H9 (cell line): ENCODE measurements around the gene RSPH4A. TPM values are rescaled to one million over a fixed set of nuclear protein-coding genes. Genes with fewer than 3 reads are reported as not detected.

Experiments
- DNase-seq: peaks from one replicate; pipeline ENCODE4 v3.0.0-alpha.2; 2017
- H2AFZ ChIP-seq: one replicate; pipeline ENCODE4 v1.6.1; 2013; ENCODE audit warnings: mild to moderate bottlenecking, low read length, control low read depth, moderate library complexity
- H2AK5ac ChIP-seq: 2 replicates; pipeline ENCODE4 v1.6.1; 2013; ENCODE audit warnings: low read length, control low read depth, mixed read lengths; ENCODE audit not compliant: insufficient read length
- H2BK120ac ChIP-seq: one replicate; pipeline ENCODE4 v1.6.1; 2013; ENCODE audit warnings: low read depth, mild to moderate bottlenecking, low read length, control low read depth, inconsistent platforms; ENCODE audit not compliant: poor library complexity, severe bottlenecking
- H2BK12ac ChIP-seq: 2 replicates; pipeline ENCODE4 v1.6.1; 2013; ENCODE audit warnings: low read length, control low read depth, mixed read lengths, low read depth; ENCODE audit not compliant: insufficient read length
- H2BK15ac ChIP-seq: 2 replicates; pipeline ENCODE4 v1.6.1; 2013; ENCODE audit warnings: low read depth, low read length, control low read depth
- H2BK20ac ChIP-seq: one replicate; pipeline ENCODE4 v1.6.1; 2013; ENCODE audit warnings: low read depth, mild to moderate bottlenecking, low read length, control low read depth, inconsistent platforms; ENCODE audit not compliant: poor library complexity, severe bottlenecking
- H2BK5ac ChIP-seq: 2 replicates; pipeline ENCODE4 v1.6.1; 2013; ENCODE audit warnings: low read length, control low read depth, mixed read lengths; ENCODE audit not compliant: insufficient read length
- H3K14ac ChIP-seq: 2 replicates; pipeline ENCODE4 v1.6.1; 2013; ENCODE audit warnings: low read length, control low read depth; ENCODE audit not compliant: insufficient read depth
- H3K18ac ChIP-seq: 2 replicates; pipeline ENCODE4 v1.6.1; 2013; ENCODE audit warnings: low read depth, mild to moderate bottlenecking, mixed read lengths, low read length, control low read depth; ENCODE audit not compliant: insufficient read length
- H3K23ac ChIP-seq: 2 replicates; pipeline ENCODE4 v1.6.1; 2013; ENCODE audit warnings: low read length, control low read depth, mixed read lengths, low read depth; ENCODE audit not compliant: insufficient read length
- H3K23me2 ChIP-seq: 2 replicates; pipeline ENCODE4 v1.6.1; 2013; ENCODE audit warnings: low read depth, mild to moderate bottlenecking, mixed read lengths, low read length, control low read depth; ENCODE audit not compliant: insufficient read length, poor library complexity, severe bottlenecking
- H3K27ac ChIP-seq: 2 replicates; pipeline ENCODE4 v1.5.1; 2013; ENCODE audit warnings: low read length, control low read depth, mixed read lengths, low read depth; ENCODE audit not compliant: insufficient read length
- H3K27me3 ChIP-seq: 2 replicates; pipeline ENCODE4 v1.6.1; 2013; ENCODE audit warnings: low read length, control low read depth, inconsistent platforms; ENCODE audit not compliant: insufficient read depth
- H3K4ac ChIP-seq: 2 replicates; pipeline ENCODE4 v1.6.1; 2013; ENCODE audit warnings: low read depth, mild to moderate bottlenecking, control low read depth, inconsistent platforms, low read length, moderate library complexity
- H3K4me1 ChIP-seq: 2 replicates; pipeline ENCODE4 v1.6.1; 2013; ENCODE audit warnings: low read length, control low read depth, inconsistent platforms; ENCODE audit not compliant: insufficient read depth
- H3K4me2 ChIP-seq: 2 replicates; pipeline ENCODE4 v1.6.1; 2013; ENCODE audit warnings: low read length, control low read depth, mixed read lengths; ENCODE audit not compliant: insufficient read length, insufficient read depth
- H3K56ac ChIP-seq: 2 replicates; pipeline ENCODE4 v1.6.1; 2013; ENCODE audit warnings: low read depth, mild to moderate bottlenecking, mixed read lengths, low read length, control low read depth; ENCODE audit not compliant: insufficient read length
- H3K79me1 ChIP-seq: 2 replicates; pipeline ENCODE4 v1.6.1; 2013; ENCODE audit warnings: low read depth, mild to moderate bottlenecking, moderate library complexity, low read length, control low read depth, inconsistent platforms; ENCODE audit not compliant: insufficient read depth, poor library complexity, severe bottlenecking
- H3K79me2 ChIP-seq: 2 replicates; pipeline ENCODE4 v1.6.1; 2013; ENCODE audit warnings: low read length, control low read depth, inconsistent platforms; ENCODE audit not compliant: insufficient read depth
- H3K9ac ChIP-seq: 2 replicates; pipeline ENCODE4 v1.6.1; 2013; ENCODE audit warnings: low read length, control low read depth, mixed read lengths; ENCODE audit not compliant: insufficient read length; ENCODE audit errors: extremely low read depth
- H3K9me3 ChIP-seq: one replicate; pipeline ENCODE4 v1.6.1; 2013; ENCODE audit warnings: low read depth, low read length, inconsistent platforms; ENCODE audit not compliant: control insufficient read depth
- H3T11ph ChIP-seq: one replicate; pipeline ENCODE4 v1.6.1; 2013; ENCODE audit warnings: mild to moderate bottlenecking, low read length, control low read depth, inconsistent platforms
- H4K20me1 ChIP-seq: one replicate; pipeline ENCODE4 v1.6.1; 2013; ENCODE audit not compliant: control insufficient read depth, insufficient read length, insufficient read depth
- H4K5ac ChIP-seq: 2 replicates; pipeline ENCODE4 v1.6.1; 2013; ENCODE audit warnings: low read depth, mild to moderate bottlenecking, mixed read lengths, low read length, control low read depth; ENCODE audit not compliant: insufficient read length
- H4K8ac ChIP-seq: replicated peaks from 2 replicates; pipeline ENCODE4 v1.6.1; 2013; ENCODE audit warnings: low read length, control low read depth, mixed read lengths, low read depth; ENCODE audit not compliant: insufficient read length
- H4K91ac ChIP-seq: 2 replicates; pipeline ENCODE4 v1.6.1; 2013; ENCODE audit warnings: low read depth, mild to moderate bottlenecking, moderate library complexity, mixed read lengths, low read length, control low read depth; ENCODE audit not compliant: insufficient read length
- H3K27ac Mint-ChIP-seq, 3 experiments: 2 replicates in 2 of 3; 3 replicates in 1 of 3; pipeline ENCODE4 v1.8.0; 2020 to 2021; ENCODE audit warnings: mixed read lengths in 3 of 3, mild to moderate bottlenecking in 1 of 3, moderate library complexity in 1 of 3
- H3K27me3 Mint-ChIP-seq: 2 replicates; pipeline ENCODE4 v1.8.0; 2021; ENCODE audit warnings: low read depth, mild to moderate bottlenecking, moderate library complexity, mixed read lengths
- H3K36me3 Mint-ChIP-seq, 3 experiments: 2 replicates in 2 of 3; 3 replicates in 1 of 3; pipeline ENCODE4 v1.8.0; 2020 to 2021; ENCODE audit warnings: low read depth in 3 of 3, mixed read lengths in 3 of 3; ENCODE audit not compliant: insufficient read depth in 1 of 3
- H3K4me1 Mint-ChIP-seq, 2 experiments: 2 replicates each; pipeline ENCODE4 v1.8.0; 2020; ENCODE audit warnings: mixed read lengths in 2 of 2
- H3K4me3 Mint-ChIP-seq, 2 experiments: 2 replicates in 1 of 2; 3 replicates in 1 of 2; pipeline ENCODE4 v1.8.0; 2020 to 2021; ENCODE audit warnings: mild to moderate bottlenecking in 2 of 2, mixed read lengths in 2 of 2, moderate library complexity in 1 of 2
- H3K9me3 Mint-ChIP-seq, 2 experiments: 2 replicates in 1 of 2; 3 replicates in 1 of 2; pipeline ENCODE4 v1.8.0; 2020; ENCODE audit warnings: mild to moderate bottlenecking in 2 of 2, mixed read lengths in 2 of 2, moderate library complexity in 1 of 2
- CTCF ChIP-seq: fragments of 200-600 bp; sonication (generic); conservative IDR thresholded peaks from 3 replicates; pipeline ENCODE4 v1.8.0; 2021; ENCODE audit warnings: antibody characterized with exemption, mild to moderate bottlenecking
- WGBS: extraction: QIAGEN DNeasy Blood & Tissue Kit; methylation state at CpG from one replicate; pipeline ENCODE4 v1.1.7; 2013; ENCODE audit warnings: missing lambda C conversion rate, low lambda C conversion rate, mixed read lengths; ENCODE audit not compliant: insufficient read length; ENCODE audit errors: extremely low coverage; 5-methylcytosine and 5-hydroxymethylcytosine counted together
- total RNA-seq: library from RNA; stranded (reverse); gene quantifications from 2 replicates; pipeline ENCODE4 v1.2.1, GENCODE V29; 2021

RSPH4A gene
- total RNA-seq, 1 experiment from 2014 or later, result 0.31 TPM

GRCh38 chr6:116580198-116580597, 36.1 kb upstream of the RSPH4A start:
- H3K36me3 Mint-ChIP-seq, result peaks cover 0 to 28% (median 2%) of the 10 kb centered on the region in 3 experiments; a peak in 4 of 7 replicates
- no CpG with 5 or more reads among the region's 2 CpGs for WGBS
- no peaks in the 10 kb centered on the region for H4K20me1 ChIP-seq
- H3K4ac ChIP-seq, result no peak overlapping the region
- no peaks in the 10 kb centered on the region for H3K27me3 Mint-ChIP-seq
- no peak overlapping the region for H3T11ph ChIP-seq
- H2BK15ac ChIP-seq, result no peak overlapping the region
- H3K23ac ChIP-seq, result no peak overlapping the region
- no peaks in the 10 kb centered on the region for H3K23me2 ChIP-seq
- H4K91ac ChIP-seq, result no peak overlapping the region
- no peak overlapping the region for H3K56ac ChIP-seq
- no peak overlapping the region for H2AFZ ChIP-seq
- no peak overlapping the region for H3K18ac ChIP-seq
- peaks cover 4% of the 10 kb centered on the region; the same call in 1 of the 2 replicates for H3K79me2 ChIP-seq
- no peaks in the 10 kb centered on the region for H3K9me3 Mint-ChIP-seq
- H3K4me3 Mint-ChIP-seq, result no peak overlapping the region
- H2BK5ac ChIP-seq, result no peak overlapping the region
- no peak for DNase-seq
- no peak overlapping the region for H2BK20ac ChIP-seq
- H3K27me3 ChIP-seq, result no peaks in the 10 kb centered on the region
- H3K4me1 Mint-ChIP-seq, result no peaks in the 10 kb centered on the region
- H2AK5ac ChIP-seq, result no peak overlapping the region
- no peak overlapping the region for H3K27ac Mint-ChIP-seq
- no peak overlapping the region for H3K27ac ChIP-seq
- no peak overlapping the region for H2BK120ac ChIP-seq
- no peaks in the 10 kb centered on the region for H3K9me3 ChIP-seq
- H3K14ac ChIP-seq, result no peak overlapping the region
- TF ChIP-seq CTCF, result no peak
- H4K8ac ChIP-seq, result no peak overlapping the region
- no peak overlapping the region for H4K5ac ChIP-seq
- no peak overlapping the region for H3K4me2 ChIP-seq
- H3K4me1 ChIP-seq, result no peaks in the 10 kb centered on the region
- H3K9ac ChIP-seq, result no peak overlapping the region
- no peaks in the 10 kb centered on the region for H3K79me1 ChIP-seq
- no peak overlapping the region for H2BK12ac ChIP-seq
